ENCODE results near the gene PHLPP2. TPM values are rescaled to one million over a fixed set of nuclear protein-coding genes. Genes with fewer than 3 reads are reported as not detected.
"Not testable (repeated sequence)": the region's sequence is repeated elsewhere in the genome, so short reads cannot be mapped to it uniquely, and the experiment has no call there.

Gene PHLPP2
- polyA plus RNA-seq, 4 donors, result 7.6 to 11.6 (median 9.5) TPM

GRCh38 chr16:71625113-71625850, 99.2 kb downstream of the PHLPP2 start:
- no peak for DNase-seq (ENCODE audit: low read depth in 4 of 4, low spot score in 2 of 4)

DNA sequence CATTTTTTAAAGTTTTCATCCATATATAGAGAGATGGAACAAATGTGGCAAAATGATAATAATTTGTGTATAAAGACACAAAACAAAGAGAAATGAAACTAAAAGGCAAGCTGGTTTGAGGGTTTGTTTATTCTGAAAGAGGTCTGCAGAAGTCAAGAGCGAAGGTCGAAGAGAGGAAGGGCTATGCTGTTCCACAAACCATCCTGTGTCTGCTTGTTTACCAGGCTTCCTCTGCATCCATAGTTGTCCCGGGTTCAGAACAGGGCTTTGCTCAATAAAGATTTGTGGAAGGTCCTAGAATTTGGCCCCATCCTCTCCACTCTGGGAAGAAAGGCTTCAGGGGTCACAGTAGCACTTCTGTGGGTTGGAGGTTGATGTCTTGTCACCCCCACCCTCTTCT, 100.9 kb downstream of the PHLPP2 start:
- no peak for DNase-seq (ENCODE audit: low read depth in 4 of 4, low spot score in 2 of 4)

DNA sequence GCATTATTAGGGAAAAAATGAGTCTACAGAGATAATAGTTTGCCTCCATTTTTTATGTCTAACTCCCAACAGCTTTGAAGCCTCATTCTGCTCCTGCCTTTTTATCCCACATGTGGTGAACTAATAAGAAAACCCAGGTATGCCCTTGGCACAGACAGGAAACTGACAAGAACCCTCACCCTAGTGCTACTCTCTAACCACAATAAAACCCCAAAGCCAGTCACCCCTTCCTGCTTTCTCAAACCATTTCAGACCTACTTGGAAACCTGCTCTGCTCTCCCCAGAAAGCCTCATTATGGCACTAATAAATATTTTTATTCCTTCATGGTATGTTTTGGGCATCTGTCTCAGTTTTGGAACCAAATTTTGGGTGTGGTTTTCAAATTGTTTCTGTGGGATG, 102.4 kb downstream of the PHLPP2 start:
- no peak for DNase-seq (ENCODE audit: low read depth in 4 of 4, low spot score in 2 of 4)

- no peak for DNase-seq (ENCODE audit: low read depth in 4 of 4, low spot score in 2 of 4)
Observed at GRCh38 chr16:71618429-71618828, 106.1 kb downstream of the PHLPP2 start.

DNA sequence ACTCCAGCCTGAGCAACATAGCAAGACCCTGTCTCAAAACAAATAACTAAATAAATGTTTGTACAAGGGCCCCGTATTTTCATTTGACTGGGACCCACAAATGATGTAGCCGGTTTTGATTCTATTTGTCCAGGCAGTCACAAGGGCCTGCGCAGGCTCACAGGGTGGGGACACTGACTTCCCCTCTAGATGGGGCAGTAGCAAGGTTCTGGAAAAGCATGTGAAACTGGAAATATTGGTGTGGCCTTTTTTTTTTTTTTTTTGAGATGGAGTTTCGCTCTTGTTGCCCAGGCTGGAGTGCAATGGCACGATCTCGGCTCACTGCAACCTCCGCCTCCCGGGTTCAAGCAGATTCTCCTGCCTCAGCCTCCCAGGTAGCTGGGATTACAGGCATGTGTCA, 109.5 kb downstream of the PHLPP2 start:
- not testable (repeated sequence) for DNase-seq (ENCODE audit: low read depth in 4 of 4, low spot score in 2 of 4)

GRCh38 chr16:71610936-71611871, 113.3 kb downstream of the PHLPP2 start:
- DNase-seq (ENCODE audit: low read depth in 4 of 4, low spot score in 2 of 4), result peak in 2 of 4 donors; percentile 49 to 64

DNA sequence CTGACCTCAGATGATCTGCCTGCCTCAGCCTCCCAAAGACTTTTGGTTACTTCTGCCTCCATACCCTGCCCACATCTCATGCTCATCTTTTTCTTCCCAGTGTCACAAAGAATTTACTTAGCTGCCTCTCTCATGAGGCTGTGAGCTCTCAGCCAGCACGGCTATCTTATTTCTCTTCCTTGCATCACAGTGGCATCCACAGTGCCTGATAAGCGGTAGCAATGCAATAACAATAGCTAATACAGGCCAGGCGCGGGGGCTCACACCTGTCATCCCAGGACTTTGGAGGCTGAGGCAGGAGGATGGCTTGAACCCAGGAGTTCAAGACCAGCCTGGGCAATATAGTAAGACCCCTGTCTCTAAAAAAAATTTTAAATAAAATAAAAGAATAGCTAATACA, 114.1 kb downstream of the PHLPP2 start:
- DNase-seq (ENCODE audit: low read depth in 4 of 4, low spot score in 2 of 4), result no peak

GRCh38 chr16:71609066-71609465, 115.4 kb downstream of the PHLPP2 start:
- DNase-seq (ENCODE audit: low read depth in 4 of 4, low spot score in 2 of 4), result no peak

- no peak for DNase-seq (ENCODE audit: low read depth in 4 of 4, low spot score in 2 of 4)
Observed at GRCh38 chr16:71600822-71601221, 123.7 kb downstream of the PHLPP2 start.

DNA sequence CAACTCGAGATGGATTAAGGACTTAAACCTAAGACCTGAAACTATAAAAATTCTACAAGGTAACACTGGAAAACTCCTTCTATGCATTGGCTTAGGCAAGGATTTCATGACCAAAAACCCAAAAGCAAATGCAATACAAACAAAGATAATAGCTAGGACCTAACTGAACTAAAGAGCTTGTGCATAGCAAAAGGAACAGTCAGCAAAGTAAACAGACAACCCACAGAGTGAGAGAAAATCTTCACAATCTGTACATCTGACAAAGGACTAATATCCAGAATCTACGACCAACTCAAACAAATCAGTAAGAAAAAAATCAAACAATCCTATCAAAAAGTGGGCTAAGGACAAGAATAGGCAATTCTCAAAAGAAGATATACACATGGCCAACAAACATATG, 126.1 kb downstream of the PHLPP2 start:
- DNase-seq (ENCODE audit: low read depth in 4 of 4, low spot score in 2 of 4), result not testable (repeated sequence)

DNA sequence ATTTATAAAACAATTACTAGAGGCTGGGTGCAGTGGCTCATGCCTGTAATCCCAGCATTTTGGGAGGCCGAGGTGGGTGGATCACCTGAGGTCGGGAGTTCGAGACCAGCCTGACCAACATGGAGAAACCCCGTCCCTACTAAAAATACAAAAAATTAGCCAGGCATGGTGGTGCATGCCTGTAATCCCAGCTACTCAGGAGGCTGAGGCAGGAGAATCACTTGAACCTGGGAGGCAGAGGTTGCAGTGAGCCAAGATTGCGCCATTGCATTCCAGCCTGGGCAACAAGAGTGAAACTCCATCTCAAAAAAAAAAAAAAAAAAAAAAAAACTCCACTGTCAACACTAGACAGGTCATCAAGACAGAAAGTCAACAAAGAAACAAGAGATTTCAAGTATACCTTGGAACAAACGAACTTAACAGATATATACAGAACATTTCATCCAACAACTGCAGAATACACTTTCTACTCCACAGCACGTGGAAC, 129.1 kb downstream of the PHLPP2 start:
- DNase-seq (ENCODE audit: low read depth in 4 of 4, low spot score in 2 of 4), result not testable (repeated sequence)

Other genes starting within 250 kb of the PHLPP2 start
- gene ZNF19, start 235.4 kb downstream of the PHLPP2 start, polyA plus RNA-seq (ENCODE audit: insufficient read length in 4 of 4), result 10 to 100 TPM; 11.8 to 19.6 (median 13.4) TPM
- gene CHST4, start 198.3 kb downstream of the PHLPP2 start, polyA plus RNA-seq (ENCODE audit: insufficient read length in 4 of 4), result under 1 TPM; 0.27 to 0.55 (median 0.31) TPM
- gene TAT, start 147.6 kb downstream of the PHLPP2 start, polyA plus RNA-seq (ENCODE audit: insufficient read length in 4 of 4), result under 1 TPM; 0.06 to 0.20 (median 0.09) TPM
- 10 to 100 TPM; 11.9 to 18.0 (median 15.0) TPM for gene MARVELD3, start 98.5 kb downstream of the PHLPP2 start, polyA plus RNA-seq (ENCODE audit: insufficient read length in 4 of 4)
- gene AP1G1, start 84.1 kb upstream of the PHLPP2 start, polyA plus RNA-seq (ENCODE audit: insufficient read length in 4 of 4), result 10 to 100 TPM; 65.7 to 97.9 (median 89.5) TPM
- 10 to 100 TPM; 32.8 to 38.2 (median 35.9) TPM for gene ATXN1L, start 121.3 kb upstream of the PHLPP2 start, polyA plus RNA-seq (ENCODE audit: insufficient read length in 4 of 4)
- gene ZNF821, start 159.5 kb upstream of the PHLPP2 start, polyA plus RNA-seq (ENCODE audit: insufficient read length in 4 of 4), result 10 to 100 TPM; 21.5 to 26.5 (median 22.5) TPM
- gene IST1, start 170.8 kb upstream of the PHLPP2 start, polyA plus RNA-seq (ENCODE audit: insufficient read length in 4 of 4), result 100 to 1,000 TPM; 233 to 358 (median 292) TPM